T-helper 1 cell treated with Interleukin-12 subunit alpha and Interleukin-12 subunit beta and Interleukin-4 antibody, amounts not matched to agents 30 μg/mL and 1 μg/mL, for 36 hours (primary cell): ENCODE results near the gene TRPV3.

ENCODE experiments used
- H3K27ac Mint-ChIP-seq: one replicate; pipeline ENCODE4 v1.8.0; 2021; ENCODE audit warnings: mild to moderate bottlenecking, mixed read lengths
- H3K27me3 Mint-ChIP-seq: one replicate; pipeline ENCODE4 v1.8.0; 2021; ENCODE audit warnings: low read depth, mixed read lengths
- H3K36me3 Mint-ChIP-seq: one replicate; pipeline ENCODE4 v1.8.0; 2021; ENCODE audit warnings: low read depth, mixed read lengths
- H3K4me1 Mint-ChIP-seq: one replicate; pipeline ENCODE4 v1.8.0; 2021; ENCODE audit warnings: low read depth, mixed read lengths
- H3K4me3 Mint-ChIP-seq: one replicate; pipeline ENCODE4 v1.8.0; 2021; ENCODE audit warnings: mild to moderate bottlenecking, moderate library complexity, mixed read lengths
- H3K9me3 Mint-ChIP-seq: one replicate; pipeline ENCODE4 v1.8.0; 2021; ENCODE audit warnings: mixed read lengths

The TRPV3 gene

DNA sequence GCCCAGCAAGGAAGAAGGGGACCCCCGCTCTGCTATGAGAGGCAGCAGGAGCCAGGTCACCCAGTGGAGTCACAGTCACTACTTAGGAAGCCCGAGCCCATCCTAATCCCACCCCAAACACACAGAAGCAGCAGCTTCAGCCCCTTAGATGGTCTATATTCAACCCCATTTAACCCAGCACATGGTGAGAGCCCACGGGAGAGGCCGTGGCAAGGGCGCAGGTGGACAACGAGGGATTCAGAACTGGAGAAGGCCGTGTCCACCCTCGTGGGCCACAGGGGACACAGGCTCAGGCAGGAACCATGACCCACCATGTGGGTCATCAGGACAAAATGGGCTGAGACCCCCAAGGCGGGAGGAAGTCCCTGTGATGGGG lies 1.6 kb upstream of the TRPV3 start:
- Mint-ChIP-seq H3K4me1 (peaks cover 17% of the 10 kb centered on the region), H3K27me3 (no peaks in the 10 kb centered on the region), H3K9me3 (no peaks in the 10 kb centered on the region), H3K36me3 (no peaks in the 10 kb centered on the region), H3K27ac (peak overlapping the region; percentile 90), H3K4me3 (no peak overlapping the region)

DNA sequence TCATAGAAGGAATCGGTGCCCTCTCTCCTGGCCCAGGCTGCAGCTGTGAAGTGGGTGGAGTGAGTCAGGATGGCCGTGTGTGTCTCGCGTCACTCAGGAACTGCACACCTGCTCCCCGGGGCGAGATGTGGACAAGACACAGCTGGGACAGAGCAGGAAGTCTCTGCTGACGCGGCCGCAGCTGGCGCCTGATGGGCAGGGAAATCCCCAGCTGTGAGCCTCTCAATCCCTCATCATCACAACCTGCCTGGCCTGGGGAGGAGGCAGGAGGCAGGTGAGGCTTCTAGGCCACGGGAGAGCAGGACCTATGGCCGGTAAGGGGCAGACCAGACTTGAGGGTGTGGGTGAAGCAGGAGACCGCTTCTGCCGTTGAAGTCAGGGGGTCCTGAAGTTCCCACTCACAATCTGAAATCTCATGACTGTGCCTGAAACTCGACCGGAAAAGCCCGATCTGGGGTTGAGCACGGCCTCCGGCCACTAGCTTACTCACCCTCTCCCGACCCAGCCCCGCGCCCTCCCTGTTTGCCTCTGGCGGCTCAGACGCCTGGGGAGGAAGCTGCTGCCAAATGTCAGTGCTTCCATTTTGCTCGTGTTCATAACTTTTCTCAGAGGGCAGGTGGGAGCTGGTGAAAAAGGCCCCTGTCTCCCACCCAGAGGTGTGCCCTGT lies 1.1 kb upstream of the TRPV3 start:
- H3K36me3 Mint-ChIP-seq: no peaks in the 10 kb centered on the region
- no peak overlapping the region for H3K4me3 Mint-ChIP-seq
- no peaks in the 10 kb centered on the region for H3K9me3 Mint-ChIP-seq
- H3K27me3 Mint-ChIP-seq: no peaks in the 10 kb centered on the region
- H3K4me1 Mint-ChIP-seq: peaks cover 17% of the 10 kb centered on the region
- H3K27ac Mint-ChIP-seq: peak overlapping the region; percentile 90

DNA sequence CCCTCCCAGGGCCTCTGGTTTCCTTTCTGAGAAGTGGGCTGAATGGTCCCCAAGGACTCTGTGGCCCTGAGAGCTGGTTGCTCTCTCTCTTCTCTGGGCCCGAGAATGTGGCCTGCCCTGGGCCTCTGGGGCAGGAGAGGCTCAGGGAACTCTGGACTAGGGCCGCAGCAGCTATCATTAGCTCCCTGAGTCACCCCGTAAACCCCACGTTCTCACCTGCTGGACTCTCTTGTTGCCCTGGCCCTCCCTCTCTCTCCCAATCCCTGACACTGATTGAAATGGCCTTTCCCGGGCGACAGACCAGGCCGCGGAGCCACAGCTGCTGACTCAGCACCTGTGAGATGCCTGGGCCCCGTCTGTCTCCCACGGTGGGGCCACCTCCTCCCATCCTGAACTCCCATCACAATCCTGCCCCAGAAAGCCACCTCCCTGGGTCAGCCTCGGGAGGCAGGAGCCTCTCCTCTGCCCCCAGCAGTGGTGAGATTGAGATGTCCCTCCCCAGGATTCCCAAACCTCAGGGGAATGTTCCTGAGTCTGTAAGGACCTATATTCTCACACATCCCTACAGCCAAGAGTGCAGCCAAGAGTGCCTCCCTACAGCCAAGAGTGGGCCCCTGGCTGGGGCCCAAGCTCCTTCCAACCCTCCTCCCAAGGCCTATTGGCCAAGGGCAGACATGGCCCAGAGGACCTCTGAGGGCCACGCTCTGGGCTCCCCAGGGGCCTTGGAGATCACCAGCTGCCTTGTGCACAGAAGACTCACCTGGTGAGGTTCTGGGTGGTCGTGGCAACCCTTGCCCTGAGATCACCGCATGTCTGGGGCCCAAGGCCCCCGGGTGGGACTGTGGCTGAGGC lies 470 bp downstream of the TRPV3 start:
- Mint-ChIP-seq H3K36me3 (no peaks in the 10 kb centered on the region), H3K4me3 (no peak overlapping the region), H3K9me3 (no peaks in the 10 kb centered on the region), H3K27me3 (no peaks in the 10 kb centered on the region), H3K4me1 (peaks cover 13% of the 10 kb centered on the region), H3K27ac (no peak overlapping the region)

DNA sequence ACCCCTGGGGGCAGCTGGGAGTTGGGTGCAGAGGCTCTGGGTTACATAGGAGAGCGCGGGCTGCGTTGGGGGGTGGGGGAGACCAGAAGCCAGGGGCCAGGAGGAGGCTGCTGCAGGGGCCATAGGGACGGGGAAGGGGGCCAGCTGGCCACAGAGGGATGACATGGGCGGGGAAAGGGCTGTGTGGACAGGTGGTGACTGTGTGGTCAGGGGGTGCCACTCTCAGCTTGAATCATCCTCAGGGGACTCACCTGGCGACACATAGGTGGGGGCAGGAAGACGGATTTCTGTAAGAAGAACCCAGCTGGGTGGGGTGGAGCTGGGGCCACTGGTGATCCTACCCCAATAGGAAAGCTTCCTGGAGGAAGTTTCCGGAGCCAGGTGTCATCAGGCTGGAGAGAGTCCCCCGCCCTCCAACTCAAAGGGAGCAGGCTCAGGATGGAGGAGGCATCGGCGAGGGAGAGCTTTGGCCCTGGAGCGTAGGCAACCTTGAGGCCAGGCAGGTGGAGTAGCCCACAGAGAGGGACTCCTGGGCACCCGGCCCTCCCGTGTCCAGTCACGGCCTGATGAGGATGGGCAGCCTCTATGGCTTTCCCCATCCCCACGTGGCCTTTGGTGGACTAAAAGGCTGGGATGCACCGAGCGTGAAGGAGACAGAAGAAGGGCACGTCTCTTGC lies 1.2 kb downstream of the TRPV3 start:
- H3K27ac Mint-ChIP-seq: no peak overlapping the region
- no peaks in the 10 kb centered on the region for H3K27me3 Mint-ChIP-seq
- no peak overlapping the region for H3K4me3 Mint-ChIP-seq
- H3K36me3 Mint-ChIP-seq: no peaks in the 10 kb centered on the region
- H3K4me1 Mint-ChIP-seq: peaks cover 13% of the 10 kb centered on the region
- no peaks in the 10 kb centered on the region for H3K9me3 Mint-ChIP-seq

DNA sequence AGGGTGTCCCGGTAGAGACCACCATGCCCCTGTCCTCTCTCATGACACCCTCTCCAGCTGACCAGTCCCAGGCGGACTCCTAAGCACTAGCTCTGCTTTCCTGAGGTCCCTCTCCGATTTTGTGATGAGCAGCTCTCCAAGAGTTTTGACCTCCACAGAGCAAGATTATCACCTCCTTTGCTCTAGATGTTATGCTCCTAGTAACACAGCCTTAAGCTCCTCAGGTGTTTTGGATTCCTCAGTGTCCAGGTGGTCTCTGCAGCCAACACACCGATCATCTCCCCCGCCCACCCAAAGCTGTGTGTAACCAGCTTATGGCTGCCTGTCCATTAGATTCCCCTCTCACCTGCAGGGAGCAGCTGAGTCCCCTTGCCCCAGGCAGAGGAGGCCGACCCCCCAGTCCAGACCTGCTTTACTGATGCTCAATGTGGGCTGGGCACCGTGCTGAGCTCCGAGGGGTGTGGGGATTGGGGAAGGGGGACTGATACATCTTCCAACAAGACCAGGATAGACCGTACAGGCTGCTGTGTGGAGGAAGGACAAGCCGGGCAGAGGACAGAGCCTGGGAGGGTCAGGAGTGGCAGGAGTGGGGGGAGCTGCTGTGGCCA lies 2.3 kb downstream of the TRPV3 start:
- H3K9me3 Mint-ChIP-seq: no peaks in the 10 kb centered on the region
- H3K27ac Mint-ChIP-seq: no peak overlapping the region
- H3K4me1 Mint-ChIP-seq: peaks cover 13% of the 10 kb centered on the region
- no peak overlapping the region for H3K4me3 Mint-ChIP-seq
- no peaks in the 10 kb centered on the region for H3K36me3 Mint-ChIP-seq
- H3K27me3 Mint-ChIP-seq: no peaks in the 10 kb centered on the region

DNA sequence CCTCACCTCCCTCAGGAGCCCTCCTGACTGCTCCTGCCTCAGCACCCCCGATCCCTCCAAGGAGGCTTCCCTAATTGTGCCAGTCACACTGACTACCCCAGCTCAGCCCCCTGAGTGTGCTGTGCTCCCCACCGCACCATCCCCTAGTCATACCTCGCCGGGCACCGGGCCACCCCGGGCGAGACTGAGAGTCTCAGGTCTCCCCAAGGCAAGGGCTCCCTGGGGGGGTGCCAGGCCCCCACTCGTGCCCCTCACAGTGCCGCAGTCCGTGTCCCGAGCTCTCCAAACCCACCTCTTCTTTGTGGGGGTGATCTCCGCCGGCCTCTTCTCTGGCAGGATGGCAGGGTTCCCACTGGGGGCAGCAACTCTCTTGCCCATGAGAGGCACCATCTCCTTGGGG lies 3.2 kb downstream of the TRPV3 start:
- no peaks in the 10 kb centered on the region for H3K36me3 Mint-ChIP-seq
- H3K4me3 Mint-ChIP-seq: no peak overlapping the region
- H3K27ac Mint-ChIP-seq: no peak overlapping the region
- no peaks in the 10 kb centered on the region for H3K27me3 Mint-ChIP-seq
- H3K9me3 Mint-ChIP-seq: no peaks in the 10 kb centered on the region
- peaks cover 12% of the 10 kb centered on the region for H3K4me1 Mint-ChIP-seq

DNA sequence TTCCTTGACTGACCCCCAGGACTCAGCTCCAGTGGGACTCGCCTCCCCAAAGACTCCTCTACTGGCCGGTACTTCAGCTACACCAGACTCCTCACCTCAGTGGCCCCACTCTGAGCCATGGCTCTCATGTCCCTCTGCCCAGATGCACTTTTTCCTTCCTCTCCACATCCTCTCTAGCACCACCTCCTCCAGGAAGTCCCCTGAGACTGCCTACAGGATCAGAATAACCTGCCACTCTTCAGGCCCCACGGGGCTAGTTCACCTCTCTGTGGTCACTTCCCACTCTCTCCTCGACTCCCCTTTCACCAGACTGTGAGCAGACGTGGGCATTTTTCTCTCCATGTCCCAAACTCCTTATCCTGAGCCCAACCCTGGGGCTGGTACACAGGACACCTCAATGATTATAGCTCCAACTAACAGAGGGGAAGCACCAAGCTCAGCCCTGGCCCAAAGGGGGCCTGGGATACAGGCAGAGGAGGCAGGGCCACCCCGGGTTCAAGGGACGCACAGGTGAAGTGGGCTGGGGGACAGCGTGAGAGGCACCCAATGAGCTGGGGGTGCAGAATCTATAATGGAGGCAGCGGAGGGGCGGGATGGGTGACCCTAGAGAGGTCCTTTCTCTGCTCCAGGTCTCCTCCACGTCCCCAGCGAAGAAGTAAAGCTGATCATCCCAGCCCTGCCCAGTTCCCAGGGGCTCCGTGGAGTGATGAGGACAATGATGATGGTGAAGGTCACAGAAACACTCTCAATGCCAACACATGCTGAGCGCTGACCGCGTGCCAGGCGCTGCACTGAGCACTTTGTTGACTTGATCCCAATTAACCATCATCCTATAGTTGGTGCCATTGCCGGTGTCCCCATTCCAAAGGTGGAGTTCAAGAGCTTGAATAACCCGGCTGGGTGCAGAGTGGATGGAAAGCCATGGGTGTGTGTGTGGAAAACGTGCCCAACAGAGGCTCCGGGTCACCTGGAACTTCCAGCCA lies 3.9 kb downstream of the TRPV3 start:
- no peaks in the 10 kb centered on the region for H3K27me3 Mint-ChIP-seq
- H3K4me3 Mint-ChIP-seq: no peak overlapping the region
- peaks cover 8% of the 10 kb centered on the region for H3K4me1 Mint-ChIP-seq
- no peaks in the 10 kb centered on the region for H3K9me3 Mint-ChIP-seq
- peak overlapping the region; percentile 0 for H3K27ac Mint-ChIP-seq
- H3K36me3 Mint-ChIP-seq: no peaks in the 10 kb centered on the region

DNA sequence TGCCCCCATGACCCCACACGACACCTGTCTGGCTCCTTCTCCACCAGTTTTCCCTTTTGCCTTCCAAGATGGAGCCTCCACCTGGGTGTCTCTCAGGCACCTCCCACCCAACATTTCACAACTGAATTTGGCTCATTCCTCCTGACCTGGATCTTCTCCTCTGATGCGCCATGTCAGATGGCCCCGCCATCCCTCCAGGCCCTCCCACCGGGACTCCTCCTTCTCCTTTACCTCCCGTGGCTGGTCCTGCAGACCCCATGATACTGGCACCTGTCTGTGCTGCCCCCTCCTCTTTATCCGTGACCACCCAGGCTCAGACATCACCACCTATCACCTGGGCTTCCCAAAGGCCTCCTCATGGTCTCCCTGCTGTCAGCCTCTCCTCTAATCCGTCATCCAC lies 4.7 kb downstream of the TRPV3 start:
- no peaks in the 10 kb centered on the region for H3K27me3 Mint-ChIP-seq
- H3K4me3 Mint-ChIP-seq: no peak overlapping the region
- peaks cover 2% of the 10 kb centered on the region for H3K4me1 Mint-ChIP-seq
- H3K9me3 Mint-ChIP-seq: no peaks in the 10 kb centered on the region
- H3K36me3 Mint-ChIP-seq: no peaks in the 10 kb centered on the region
- H3K27ac Mint-ChIP-seq: no peak overlapping the region

DNA sequence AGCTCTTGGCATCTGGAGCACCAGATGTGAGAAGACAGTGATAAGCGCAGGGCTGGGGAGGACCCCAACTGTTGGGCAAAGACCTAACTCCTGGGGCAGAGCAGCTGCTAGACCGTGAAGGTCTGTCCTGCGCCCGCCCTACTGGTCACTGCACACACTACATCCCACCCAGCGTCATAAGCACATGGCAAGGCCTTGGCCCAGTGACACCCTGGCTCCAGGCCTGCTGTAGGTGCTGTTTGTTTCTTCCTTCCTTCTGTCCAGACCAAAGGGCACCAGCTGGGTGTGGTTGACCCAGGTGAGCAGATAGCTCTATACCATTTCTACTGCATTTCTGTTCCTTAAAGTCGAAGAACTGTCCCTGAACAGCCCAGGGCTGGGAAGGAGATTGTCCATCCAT lies 6.4 kb downstream of the TRPV3 start:
- Mint-ChIP-seq H3K36me3 (no peaks in the 10 kb centered on the region), H3K27me3 (no peaks in the 10 kb centered on the region), H3K27ac (no peak overlapping the region), H3K9me3 (no peaks in the 10 kb centered on the region), H3K4me3 (no peak overlapping the region), H3K4me1 (no peaks in the 10 kb centered on the region)

DNA sequence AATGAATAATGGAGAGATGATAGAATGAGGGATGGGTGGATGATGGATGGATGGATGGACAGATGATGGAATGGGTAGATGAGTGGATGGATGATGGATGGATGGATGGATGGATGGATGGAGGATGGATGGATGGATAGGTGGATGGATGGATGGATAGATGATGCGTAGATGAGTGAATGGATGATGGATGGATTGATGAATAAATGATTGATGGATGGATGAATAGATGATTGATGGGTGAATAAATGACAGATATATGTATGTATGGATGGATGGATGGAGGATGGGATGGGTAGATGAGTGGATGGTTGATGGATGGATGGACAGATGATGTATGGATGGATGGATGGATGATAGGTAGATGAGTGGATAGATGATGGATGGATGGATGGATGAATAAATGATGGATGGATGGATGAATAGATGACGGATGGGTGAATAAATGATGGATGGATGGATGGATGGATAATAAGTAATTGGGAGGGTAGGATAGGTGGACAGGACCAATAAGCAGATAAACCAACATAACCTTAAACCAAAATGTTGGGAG lies 7.9 kb downstream of the TRPV3 start:
- no peaks in the 10 kb centered on the region for H3K9me3 Mint-ChIP-seq
- H3K27me3 Mint-ChIP-seq: no peaks in the 10 kb centered on the region
- H3K27ac Mint-ChIP-seq: no peak overlapping the region
- H3K4me1 Mint-ChIP-seq: no peaks in the 10 kb centered on the region
- no peaks in the 10 kb centered on the region for H3K36me3 Mint-ChIP-seq
- no peak overlapping the region for H3K4me3 Mint-ChIP-seq

DNA sequence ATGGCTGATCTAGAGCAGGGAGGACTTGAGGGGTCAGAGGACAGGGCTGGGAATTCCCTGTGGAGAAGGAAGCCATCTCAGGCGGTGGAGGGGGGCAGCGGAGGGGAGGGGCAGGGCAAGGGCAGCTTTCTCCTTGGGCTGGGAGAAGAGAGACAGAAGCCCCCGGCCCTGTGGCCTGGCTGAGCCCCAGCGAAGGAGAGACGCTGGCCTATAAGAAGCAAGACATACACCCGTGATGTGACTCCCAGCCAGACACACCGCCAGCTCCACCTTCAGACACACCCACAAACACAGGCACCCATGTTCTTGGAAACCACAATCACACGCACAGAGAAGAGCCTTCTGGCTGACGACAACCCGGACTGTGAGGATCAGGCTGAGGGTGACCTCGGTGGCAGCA lies 10.0 kb downstream of the TRPV3 start:
- Mint-ChIP-seq H3K27me3 (peaks cover 4% of the 10 kb centered on the region), H3K36me3 (no peaks in the 10 kb centered on the region), H3K27ac (no peak overlapping the region), H3K9me3 (no peaks in the 10 kb centered on the region), H3K4me1 (no peaks in the 10 kb centered on the region), H3K4me3 (no peak overlapping the region)

DNA sequence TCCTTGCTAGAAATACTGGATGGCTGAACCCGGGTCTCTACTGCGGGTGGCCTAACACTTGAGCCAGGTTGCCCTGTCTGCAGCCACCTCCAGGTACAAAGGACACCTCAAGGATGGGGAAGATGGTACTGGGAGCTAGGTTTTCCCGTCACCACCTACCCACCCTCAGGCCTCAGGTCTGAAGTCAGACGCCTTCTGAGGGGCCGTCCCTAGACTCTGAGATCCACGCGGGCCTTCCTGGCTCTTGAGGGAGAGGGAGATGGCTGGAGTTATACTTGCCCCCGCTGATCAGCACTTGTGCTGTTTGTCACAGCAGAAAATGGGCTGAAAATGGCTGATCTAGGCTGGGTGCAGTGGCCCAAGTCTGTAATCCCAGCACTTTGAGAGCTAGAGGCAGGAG lies 10.6 kb downstream of the TRPV3 start:
- H3K36me3 Mint-ChIP-seq: no peaks in the 10 kb centered on the region
- no peaks in the 10 kb centered on the region for H3K9me3 Mint-ChIP-seq
- peaks cover 4% of the 10 kb centered on the region for H3K27me3 Mint-ChIP-seq
- H3K4me1 Mint-ChIP-seq: no peaks in the 10 kb centered on the region
- H3K27ac Mint-ChIP-seq: no peak overlapping the region
- no peak overlapping the region for H3K4me3 Mint-ChIP-seq

DNA sequence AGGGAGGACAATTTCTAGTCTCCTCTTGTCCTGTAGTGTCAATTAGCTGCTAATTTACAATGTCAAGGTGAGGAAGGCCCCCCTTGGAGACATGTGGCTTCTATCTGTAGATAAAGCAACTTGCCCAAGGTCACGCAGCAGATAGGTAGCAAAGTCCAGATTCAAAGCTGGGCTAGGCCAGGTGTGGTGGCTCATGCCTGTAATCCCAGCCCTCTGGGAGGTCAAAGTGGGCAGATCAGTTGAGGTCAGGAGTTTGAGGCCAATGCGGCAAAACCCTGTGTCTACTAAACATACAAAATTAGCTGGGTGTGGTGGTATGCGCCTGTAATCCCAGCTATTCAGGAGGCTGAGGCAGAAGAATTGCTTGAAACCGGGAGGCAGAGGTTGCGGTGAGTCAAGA lies 11.1 kb downstream of the TRPV3 start:
- H3K36me3 Mint-ChIP-seq: no peaks in the 10 kb centered on the region
- peaks cover 4% of the 10 kb centered on the region for H3K27me3 Mint-ChIP-seq
- no peak overlapping the region for H3K27ac Mint-ChIP-seq
- no peaks in the 10 kb centered on the region for H3K4me1 Mint-ChIP-seq
- no peak overlapping the region for H3K4me3 Mint-ChIP-seq
- H3K9me3 Mint-ChIP-seq: no peaks in the 10 kb centered on the region
